Stimulated activated CD4-positive, alpha-beta T cell treated with anti-CD3 and anti-CD28 coated beads, Interleukin-15, amount 100 ng/mL, for 24 hours (primary cell): ENCODE measurements around the gene SDF4.
A peak's percentile ranks its signal among the peaks of the same experiment; 100 is the strongest.

ENCODE experiments used
- DNase-seq: peaks from one replicate; pipeline ENCODE4 v3.0.0-alpha.2; 2020

The SDF4 gene

GRCh38 chr1:1226566-1227362 is 5.0 kb downstream of the SDF4 start:
- no peak for DNase-seq

DNA sequence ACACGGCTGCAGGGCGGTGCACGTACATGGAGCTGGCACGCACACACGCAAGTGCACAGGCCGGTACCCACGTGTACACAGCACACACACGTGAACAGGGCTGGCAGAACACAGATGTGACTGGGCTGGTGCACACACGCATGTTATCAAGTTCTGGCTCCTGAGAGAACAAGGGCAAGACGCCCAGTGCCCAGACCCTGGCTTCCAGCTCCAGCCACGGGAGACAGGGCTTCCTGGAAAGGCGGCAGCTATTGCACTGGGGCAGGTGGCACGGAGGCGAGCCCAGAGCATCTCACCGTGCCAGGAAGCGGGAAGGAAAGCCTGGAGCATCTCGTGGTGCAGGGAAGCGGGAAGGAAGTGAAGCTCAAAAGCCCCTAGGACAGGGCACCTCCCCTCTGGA is 5.9 kb downstream of the SDF4 start:
- DNase-seq, result no peak

- DNase-seq, result no peak
These were observed 6.5 kb downstream of the SDF4 start for GRCh38 chr1:1225238-1225845.

DNA sequence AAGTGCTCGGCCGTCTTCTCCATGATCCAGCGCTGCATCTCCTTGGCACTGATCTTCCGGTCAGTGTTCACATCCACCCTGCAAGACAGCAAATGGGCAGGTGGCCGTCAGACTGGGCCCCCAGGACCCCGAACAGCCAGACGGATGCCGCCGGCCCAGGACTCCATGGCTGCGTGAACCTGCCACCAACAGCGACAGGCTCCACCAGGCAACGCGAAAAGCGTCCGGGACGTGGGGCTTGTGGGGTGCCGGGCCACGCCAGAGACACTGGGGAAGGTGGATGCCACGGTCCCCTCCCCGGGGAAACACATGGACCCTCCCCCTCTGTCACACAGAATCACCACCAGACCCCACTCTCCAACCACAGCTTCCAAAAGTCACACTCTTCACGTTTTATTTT is 7.9 kb downstream of the SDF4 start:
- no peak for DNase-seq

DNA sequence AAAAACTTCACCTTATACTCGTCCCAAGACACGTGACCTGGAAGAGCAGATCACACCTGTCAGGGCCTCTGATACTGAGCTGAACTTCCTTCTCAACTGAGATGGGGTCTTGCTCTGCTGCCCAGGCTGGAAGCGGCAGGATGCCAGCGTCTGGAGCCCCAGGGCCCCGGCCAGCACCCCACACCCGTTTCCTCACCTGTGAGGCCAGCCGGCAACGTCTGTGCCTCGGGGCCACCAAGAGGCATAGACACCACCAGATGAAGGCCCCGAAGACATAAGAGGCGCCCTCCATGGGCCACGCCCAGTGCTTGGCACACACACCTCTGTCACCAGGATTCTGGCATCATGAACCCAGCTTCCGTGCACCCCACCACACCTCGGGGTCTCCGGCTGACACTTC is 8.5 kb downstream of the SDF4 start:
- no peak for DNase-seq

- no peak for DNase-seq
These were observed 9.1 kb downstream of the SDF4 start for GRCh38 chr1:1222575-1223225.

DNA sequence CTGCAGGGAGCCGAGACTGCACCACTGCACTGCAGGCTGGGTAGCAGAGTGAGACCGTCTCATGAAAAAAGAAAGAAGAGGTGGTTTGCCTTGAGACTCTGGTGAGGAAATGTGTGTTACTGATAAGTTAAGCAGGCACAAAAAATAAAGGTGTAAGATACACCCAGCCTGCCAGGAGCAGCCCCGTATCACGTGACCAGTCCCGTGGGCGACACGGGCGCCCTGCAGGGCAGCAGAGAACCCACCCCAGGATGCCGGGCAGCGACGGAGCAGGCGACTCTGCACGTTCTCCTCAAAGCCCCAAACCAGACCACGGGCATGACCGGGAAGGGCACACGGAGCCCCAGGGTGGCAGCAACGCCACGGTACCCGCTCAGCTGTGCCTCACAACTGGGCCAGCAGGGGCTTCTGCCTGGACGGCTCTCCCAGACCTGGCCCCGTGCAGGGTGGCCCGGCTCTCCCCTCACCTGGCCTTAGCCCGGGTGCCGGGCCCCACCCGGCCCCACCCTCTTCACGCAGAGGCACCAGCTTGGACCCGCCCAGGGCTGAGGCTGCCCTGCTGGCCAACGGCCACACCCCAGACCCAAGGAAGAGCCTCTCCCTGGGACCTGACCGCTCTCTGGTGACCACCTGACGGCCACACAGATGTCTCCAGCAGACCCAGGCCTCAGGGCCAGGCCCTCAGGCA is 9.8 kb downstream of the SDF4 start:
- DNase-seq, result no peak

DNA sequence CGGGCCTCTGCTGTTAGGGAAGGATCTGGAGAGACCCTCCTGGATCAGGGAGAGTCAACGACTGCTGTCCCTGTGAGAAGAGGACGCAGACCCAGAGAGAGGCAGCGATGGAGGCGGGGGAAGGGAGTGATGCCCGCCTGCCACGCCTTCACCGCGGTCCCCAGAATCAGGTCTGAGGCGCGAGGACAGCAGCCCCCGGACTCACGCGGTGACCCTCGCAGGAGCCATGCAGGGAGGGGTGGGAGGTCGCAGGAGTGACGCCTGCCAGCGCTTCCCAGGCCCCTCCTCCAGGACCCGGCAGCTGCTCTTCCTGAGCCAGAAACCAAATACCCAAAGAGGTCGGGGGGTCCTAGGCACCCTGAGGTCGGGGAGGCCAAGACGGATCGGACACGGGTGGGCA is 11.6 kb downstream of the SDF4 start:
- no peak for DNase-seq

GRCh38 chr1:1219341-1219740 is 12.5 kb downstream of the SDF4 start:
- peak; percentile 73 for DNase-seq

- no peak for DNase-seq
These were observed 13.1 kb downstream of the SDF4 start for GRCh38 chr1:1218524-1219200.

DNA sequence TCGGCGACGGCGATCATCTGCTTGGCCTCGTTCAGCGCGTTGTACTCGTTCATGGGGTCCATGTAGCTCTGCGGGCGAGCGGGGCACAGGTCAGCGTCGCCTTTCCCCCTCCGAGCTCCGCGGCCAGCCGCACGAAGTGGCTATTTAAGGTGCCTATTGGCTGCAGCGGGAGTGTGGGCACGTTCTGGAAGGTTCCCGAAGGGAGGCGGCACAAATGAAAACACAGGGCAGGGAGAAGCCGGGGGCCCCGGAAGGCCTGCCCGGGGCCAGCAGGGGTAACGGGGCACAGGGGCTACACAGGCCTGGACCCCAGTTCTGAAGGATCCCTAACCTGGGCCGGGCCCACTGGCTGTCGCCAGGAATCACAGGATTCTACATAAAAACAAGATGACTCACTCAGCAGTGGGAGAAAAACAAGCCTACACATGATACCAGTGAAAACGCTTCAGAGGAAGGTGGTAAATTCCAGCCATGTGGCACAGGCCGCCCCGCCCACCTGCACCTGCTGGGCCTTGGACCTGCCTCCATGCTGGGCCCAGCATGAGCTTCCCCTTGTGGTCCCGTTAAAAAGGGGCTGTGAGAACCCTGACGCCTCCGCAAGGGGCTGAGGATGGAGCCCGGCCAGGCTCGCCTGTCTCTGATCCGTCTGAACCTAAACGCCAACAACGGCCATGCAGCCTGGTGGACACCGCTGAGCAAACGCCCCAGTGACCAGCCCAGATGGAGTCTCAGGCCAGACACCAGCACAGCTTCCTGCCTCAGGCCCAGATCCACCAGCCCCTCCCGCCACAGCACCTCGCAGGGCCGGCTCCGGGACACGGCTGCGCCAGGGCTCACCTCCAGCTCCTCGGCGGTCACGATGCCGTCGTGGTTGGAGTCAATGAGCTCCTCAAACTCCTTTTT is 13.9 kb downstream of the SDF4 start:
- peak; percentile 77 for DNase-seq

DNA sequence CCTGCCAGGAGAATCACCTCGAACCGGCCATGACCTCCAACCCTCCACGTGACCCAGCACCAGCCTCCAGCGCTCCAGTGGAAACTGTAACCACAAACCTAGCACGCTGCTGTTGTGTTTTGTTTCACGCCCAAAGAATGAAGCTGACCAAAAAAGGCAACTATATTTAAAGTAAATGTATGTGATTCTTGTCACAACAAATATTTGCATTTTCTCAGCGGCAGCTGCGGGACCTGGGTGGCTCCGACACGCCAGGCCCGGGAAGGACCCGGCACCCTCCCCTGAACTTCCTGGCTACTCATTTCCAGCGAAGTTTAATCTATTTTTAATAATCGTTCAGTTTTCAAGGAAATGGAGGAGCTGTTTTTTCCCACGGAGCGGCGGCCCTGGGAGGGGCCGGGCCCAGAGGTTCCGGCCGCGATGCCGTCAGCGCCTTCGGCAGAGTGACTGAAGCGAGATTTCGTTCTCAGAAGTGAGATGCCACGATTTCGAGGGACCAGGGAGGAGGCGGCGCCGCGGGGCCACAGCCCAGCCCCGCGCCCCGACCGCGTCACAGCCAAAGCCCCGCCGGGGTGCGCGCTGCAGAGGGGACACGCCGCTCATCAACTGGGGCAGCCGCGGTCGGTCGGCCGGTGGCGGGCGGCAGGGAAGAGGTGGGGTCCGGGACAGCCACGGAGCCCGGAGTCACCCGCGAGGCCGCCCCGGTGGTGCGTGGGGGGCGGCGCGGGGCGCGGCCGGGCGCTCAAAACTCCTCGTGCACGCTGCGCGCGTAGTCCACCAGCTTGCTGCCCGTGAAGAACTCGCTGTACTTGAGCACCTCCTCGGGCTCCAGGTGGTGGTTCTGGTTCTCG is 14.8 kb downstream of the SDF4 start:
- DNase-seq, result peak; percentile 64

DNA sequence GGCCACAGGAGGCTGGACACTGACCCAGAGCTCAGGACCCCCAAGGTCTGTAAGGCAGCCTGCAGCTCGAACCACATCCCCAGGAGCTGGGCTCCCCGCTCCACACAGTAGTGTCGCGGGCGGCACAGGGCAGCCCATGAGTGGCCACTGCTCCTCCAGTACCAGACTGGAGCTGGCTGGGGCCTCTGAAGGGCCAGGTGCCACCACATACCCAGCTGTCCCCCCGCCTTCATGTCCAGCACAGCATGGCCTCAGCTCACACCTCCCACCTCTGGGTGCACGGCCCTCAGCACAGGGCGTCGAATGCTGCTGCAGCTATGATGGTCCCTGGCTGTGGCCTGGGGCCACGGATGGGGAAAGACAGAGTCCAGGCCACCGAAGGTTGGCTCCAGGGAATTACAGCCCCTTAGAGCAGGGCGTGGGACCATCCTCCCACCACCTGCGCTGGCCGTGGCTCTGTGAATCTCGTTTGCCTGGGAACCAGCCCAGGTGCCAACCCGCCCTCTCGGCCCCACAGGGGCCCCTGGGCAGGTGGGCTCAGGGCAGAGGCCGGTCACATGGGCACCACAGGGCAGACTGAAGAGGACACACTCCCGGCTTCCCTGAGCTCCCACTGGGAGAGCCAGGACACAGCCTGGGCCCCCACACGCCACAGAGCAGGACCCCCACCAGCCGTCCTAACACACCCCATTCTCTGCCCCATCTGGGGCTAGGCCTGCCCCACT is 15.8 kb downstream of the SDF4 start:
- peak; percentile 16 for DNase-seq

DNA sequence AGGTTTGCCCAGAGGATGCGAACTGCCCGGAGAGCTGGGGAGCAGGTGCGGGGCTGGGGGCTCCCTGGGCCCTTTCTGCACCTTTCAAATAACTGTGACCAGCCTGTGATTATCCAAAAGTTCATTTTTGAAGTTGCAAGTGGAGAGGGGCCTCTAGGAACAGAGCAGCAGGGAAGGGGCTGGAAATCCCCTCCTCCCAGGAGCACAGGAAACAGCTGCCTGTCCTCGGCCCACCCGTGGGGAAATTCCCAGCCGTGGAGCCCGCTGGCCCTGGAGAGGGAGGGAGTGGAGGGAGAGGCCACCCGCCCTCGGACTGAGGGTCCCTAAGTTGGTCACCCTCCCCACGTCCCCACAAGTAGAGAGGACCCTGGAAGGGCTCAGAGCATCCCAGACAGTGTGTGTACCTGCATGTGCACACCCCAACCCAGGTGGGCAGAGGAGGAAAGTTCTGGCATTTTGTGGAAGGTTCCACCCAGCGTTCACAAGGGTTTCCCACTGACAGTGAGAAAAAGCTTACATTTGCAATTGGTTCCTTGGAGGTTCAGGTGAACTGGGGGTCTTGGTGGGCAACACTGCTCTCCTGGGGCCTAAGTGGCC is 16.6 kb downstream of the SDF4 start:
- peak; percentile 42 for DNase-seq

GRCh38 chr1:1213345-1214265 is 18.2 kb downstream of the SDF4 start, which contains the start of gene TNFRSF4:
TNFRSF4 (minus strand) TSS chr1:1214153; CDS start chr1:1214127, 26 bp downstream.
- DNase-seq, result peak; percentile 77

DNA sequence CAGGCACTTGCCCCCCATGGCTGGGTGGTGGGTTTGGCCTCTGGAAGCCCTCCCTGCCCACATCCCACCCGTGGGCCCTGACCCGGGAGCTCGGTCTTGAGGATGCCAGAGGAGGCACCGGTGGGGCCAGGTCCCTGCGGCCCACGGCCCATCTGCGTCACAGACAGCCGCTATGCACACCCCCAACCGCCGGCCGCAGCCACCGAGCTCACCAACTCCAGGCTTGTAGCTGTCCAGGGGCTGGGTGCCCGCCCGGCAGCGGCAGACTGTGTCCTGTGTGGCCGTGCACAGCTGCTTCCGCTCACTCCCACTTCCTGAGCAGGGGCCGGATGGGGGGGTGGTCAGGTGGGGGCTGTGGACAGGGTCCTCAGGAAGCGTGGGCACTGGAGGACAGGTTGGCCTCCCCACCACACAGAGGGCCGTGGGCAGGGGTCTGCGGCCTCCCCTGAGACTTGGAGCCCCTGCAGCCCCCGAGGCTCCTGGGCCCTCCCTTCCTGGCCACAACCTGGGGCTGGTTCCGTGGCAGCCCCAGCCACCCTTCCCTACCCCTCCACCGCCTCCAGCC is 18.9 kb downstream of the SDF4 start:
- DNase-seq, result peak; percentile 69

DNA sequence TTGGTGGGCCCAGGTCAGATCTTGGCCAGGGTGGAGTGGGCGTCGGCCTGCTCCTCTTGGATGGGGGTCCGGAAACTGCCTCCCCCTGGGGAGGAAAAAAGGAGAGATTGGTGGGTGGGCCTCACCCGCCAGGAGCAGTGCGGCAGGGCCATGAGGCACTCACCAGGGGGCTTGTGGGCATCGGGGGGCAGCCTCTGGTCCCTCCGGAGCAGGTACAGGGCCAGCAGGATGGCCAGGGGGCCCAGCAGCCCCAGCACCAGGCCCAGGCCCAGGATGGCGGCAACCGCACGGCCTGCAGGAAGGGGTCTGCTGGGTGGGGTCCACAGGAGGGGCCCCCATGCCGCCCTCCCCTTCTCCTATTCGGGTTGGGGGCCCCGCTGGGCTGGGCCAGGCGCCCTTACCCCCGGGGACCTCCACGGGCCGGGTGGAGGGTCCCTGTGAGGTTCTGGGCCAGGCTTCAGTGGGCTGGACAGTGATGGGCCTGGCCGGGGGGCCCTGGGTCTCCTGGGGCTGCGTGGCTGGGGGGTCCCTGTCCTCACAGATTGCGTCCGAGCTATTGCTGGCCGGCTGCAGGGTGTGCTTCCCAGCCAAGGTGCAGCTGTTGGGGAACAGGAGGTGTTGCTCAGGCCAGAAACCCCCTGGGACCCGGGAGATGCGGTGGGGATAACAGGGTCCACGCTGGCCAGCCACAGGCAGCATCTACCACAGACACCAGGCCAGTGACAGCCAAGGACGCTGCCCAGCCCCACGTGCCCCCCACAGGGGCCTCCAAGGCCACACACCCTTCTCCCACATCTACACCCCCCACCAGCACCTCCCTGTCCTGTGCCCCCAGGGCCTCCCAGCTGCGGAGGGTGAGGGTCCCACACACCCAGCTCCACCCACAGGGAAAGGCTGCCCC is 20.0 kb downstream of the SDF4 start:
- peak; percentile 20 for DNase-seq
